HG03175 (cell line): Measurements from ENCODE around the gene VAV3.
"Not testable (repeated sequence)": the region's sequence is repeated elsewhere in the genome, so short reads cannot be mapped to it uniquely, and the experiment has no call there.

Experiments
- ATAC-seq: cut with Tn5 transposase; IDR thresholded peaks from one replicate; pipeline ENCODE4 v1.9.1; 2021; ENCODE audit warnings: mild to moderate bottlenecking, moderate library complexity; ENCODE audit not compliant: unreplicated experiment

Gene VAV3

DNA sequence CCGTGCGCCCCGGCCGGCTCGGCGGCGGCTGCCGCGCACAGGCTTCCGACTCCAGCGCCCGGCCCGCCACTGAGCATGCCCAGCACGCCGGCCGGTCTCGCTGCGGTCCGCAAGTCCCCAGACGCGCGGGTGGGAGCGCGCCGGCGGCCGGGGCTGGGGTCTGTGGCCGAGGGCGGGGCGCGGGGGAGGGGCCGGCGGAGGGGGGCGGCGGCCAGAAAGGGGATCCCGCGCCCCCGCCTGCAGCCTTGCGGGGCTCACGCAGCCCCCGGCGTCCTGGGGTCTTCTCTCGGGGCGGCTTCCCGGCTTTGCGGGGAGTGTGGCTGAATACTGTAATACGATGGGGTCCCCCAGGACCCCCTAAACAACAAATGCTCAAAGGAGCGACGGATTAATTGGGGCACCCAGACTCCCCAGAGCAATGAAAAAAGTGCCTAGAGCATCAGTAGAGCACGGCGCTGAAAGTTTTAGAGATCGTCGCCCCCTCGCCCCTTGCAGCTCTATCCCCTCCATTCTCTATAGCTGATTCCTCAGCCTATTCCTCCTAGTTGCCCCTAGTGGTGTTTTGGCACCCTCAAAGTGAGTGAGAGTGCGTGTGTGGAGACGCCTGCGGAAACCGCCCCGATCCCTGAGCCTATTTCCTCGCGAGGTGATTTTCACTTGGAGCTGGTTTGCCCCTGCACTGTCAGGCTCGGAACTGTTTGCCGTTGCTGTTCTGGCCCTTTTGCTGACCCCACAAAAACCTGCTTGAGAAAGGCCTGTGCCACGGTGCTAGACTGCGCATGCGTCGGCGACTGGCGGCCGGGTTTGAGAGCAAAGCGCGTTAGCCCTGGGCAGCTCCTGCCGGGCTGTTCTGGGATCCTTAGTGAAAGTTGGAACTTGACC, at the start of gene VAV3:
TSS of gene VAV3 (minus strand) at position 71 of the 882 bp plus-strand sequence. CDS start 311 bp downstream, outside the sequence.
- ATAC-seq: no peak

DNA sequence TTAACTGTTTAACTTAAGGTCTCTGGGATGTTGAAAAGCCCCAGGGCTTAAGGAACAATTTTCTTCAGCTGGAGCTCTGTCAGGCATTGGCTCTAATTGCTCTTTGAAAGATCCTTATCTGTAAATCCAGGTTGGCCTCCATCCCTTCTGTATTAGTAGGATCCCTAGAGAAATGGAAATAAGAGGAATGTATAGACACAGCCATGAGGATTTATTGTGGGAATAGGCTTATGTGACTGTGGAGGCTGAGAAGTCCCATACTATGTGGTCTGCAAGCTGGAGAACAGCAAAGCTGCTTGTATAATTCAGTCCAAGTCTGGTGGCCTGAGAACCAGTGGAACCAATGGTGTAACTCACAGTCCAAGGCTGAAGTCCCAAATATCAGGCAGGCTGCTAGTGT, 47.6 kb upstream of the VAV3 start:
- ATAC-seq: no peak

GRCh38 chr1:108011295-108011694, 46.3 kb upstream of the VAV3 start:
- no peak for ATAC-seq

- no peak for ATAC-seq
These were observed 45.6 kb upstream of the VAV3 start for GRCh38 chr1:108010581-108010980.

GRCh38 chr1:108009603-108010195, 44.7 kb upstream of the VAV3 start:
- ATAC-seq: no peak

- ATAC-seq: no peak
These were observed 42.6 kb upstream of the VAV3 start for GRCh38 chr1:108007531-108007930.

DNA sequence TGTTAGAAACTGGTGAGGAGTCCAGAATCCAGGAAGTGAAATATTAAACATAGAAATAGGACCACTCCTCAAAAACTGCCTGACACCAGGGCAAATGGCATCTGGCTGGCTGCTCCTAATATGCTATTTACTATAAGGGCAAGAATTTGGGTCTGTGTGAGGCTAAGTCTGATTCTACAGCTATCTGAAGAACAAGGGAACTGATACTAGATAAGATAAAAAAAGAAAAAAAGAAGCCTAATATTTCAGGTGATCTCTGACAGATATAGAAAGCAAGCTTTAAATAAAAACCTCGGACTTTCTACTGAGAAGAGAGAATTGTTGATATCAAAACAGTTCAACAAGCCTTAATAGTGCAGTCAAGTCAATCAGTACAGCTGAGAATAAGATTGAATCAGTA, 42.1 kb upstream of the VAV3 start:
- no peak for ATAC-seq

- ATAC-seq: not testable (repeated sequence)
These were observed 39.9 kb upstream of the VAV3 start for GRCh38 chr1:108004919-108005318.

DNA sequence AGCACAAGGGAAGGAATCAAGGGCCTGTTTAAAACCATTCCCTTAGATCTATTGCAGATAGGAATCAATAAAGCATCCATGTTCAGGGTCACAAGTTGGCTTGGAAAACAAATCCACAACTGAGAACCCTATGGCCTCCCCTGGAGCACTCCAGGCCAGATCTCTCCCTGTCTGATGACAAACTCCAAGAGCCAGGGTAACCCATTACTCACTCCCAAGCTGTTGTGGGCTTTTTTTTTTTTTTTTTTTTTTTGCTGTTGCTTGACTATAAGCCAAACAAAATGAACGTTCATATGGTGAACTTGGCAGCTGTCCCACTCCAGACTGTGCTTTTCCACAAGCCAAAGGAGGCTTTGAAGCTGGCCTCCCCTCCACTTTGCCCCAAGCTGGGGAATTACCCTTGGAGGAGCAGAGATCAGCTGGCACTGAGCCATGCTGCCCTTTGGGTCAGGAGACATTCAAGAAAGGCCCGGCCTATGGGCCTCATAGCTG, 35.7 kb upstream of the VAV3 start:
- ATAC-seq: no peak

DNA sequence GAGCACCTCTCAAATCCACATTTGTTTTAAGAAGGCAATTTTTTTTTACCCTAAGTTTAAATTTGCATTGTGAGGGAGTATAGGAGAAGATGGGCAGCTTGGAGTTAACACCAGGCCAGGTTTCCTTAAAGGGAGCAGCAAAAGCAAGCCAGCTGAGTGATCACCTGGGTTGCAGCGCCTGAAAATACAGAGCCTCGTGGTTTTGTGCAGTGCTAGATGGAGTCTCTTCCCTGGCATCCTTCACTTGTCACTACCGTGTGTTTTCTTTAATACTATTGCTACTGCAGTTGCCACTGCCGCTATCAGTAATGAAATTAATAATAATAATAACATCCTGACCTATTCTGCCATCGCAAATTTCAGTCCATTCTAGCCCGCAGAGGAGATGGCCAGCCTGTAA, 35.2 kb upstream of the VAV3 start:
- no peak for ATAC-seq

DNA sequence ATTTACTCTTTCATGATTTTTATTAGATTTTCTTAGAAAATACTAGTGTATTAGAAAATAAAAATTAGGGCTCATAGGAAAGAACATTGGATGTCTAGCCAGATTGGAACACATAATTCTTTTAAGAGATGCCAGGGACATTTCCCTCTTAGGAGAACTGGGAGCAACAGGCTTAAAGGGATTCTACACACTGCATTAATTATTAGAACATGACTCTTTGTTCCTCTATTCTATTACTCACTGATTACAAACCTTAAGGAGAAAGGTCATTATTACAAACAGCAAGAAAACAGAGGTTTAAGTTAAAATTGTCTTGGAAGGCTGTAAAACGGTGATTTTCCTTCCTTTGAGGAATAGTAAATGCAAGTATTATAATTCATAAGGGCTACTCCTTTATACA, 32.9 kb upstream of the VAV3 start:
- ATAC-seq: no peak

GRCh38 chr1:107993920-107994319, 28.9 kb upstream of the VAV3 start:
- no peak for ATAC-seq

- ATAC-seq: no peak
These were observed 27.4 kb upstream of the VAV3 start for GRCh38 chr1:107992347-107992746.

DNA sequence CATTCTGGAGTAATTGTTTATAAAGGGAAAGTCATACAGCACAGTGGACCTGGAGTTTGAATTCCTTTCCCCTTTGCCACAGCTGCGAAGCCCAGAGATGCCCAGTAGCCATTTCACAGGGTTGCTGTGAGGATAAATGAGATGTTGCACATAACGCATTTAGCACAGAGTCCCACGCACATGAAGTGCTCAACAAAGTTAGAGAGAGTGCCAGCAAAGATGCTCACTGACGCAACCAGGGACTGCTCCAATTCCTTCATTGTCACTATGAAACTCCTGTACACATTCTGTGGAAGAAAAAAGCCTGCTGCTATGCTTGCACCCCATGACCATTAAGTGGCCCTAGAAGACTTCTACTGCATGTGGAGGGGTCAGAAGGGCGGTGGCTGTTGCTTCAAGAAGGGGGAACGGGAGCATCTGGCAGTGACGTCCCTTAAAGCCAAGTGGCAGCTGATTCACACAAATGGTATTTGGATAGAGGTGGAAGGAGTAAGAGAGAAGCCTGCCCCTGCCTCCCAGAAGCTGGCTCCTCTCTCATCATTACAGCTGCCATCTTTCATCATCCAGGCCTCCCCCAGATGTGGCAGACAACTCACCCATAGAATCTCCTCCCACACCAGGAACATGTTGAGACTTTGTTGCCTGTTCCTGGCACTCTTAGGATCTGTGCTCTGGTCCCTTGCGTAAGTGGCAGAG, 26.5 kb upstream of the VAV3 start:
- ATAC-seq: no peak

GRCh38 chr1:107990606-107991005, 25.6 kb upstream of the VAV3 start:
- ATAC-seq: no peak

- no peak for ATAC-seq
These were observed 16.3 kb upstream of the VAV3 start for GRCh38 chr1:107981277-107981676.

DNA sequence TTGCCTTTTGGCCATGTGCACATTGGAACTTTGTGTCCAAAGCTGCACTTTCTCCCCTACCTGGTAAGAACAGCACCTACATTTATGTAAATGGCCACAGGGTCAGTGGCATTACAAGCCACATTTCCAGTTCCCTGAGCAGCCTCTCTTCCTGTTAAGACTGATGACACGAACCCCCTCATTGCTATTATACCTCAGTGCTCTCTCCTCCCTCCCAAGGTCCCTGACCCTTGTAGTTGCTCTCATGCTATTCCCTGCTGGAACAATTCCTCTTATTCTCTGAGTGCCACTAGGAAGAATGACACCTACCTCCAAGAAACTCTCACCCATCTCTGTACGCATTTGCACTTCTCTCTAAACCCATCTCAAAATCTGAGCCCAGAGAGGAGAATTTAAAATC, 14.9 kb upstream of the VAV3 start:
- no peak for ATAC-seq

DNA sequence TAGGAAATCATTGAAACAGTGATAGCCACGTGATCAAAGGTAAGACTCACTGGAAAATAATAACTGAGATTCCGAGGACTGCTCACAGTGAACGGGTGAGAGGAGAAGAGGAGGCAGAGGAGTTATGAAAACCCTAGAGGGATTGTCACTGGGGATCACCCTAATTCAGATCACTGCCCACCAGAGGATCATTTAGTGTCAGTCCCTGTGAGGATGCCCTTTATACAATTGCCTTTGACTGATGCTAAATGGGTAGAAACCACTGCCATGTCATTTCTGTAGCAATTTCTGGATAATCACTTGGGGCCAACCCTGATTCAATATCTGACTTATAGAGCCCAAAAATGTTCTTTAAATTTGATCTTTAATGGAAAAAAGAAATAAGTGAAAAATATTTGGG, 14.1 kb upstream of the VAV3 start:
- ATAC-seq: no peak

DNA sequence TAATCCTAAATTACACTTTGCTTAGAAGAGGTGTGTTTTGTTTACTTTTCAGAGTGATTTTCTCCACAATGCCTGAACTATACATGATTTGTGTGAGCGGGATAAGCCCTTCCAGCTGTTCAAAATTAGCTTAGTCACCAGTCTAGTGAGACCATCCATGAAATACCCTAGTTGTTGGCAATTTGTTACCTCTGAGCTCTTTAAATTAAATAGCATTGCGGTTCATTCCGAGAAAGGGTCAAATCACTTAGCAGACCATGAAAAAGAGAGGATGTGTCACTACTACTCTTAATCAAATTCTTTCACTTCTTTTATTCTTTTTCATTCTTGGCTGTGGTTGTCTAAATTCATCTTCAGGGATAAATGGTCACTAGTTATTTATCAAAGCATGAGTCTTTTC, 11.9 kb upstream of the VAV3 start:
- ATAC-seq: no peak

DNA sequence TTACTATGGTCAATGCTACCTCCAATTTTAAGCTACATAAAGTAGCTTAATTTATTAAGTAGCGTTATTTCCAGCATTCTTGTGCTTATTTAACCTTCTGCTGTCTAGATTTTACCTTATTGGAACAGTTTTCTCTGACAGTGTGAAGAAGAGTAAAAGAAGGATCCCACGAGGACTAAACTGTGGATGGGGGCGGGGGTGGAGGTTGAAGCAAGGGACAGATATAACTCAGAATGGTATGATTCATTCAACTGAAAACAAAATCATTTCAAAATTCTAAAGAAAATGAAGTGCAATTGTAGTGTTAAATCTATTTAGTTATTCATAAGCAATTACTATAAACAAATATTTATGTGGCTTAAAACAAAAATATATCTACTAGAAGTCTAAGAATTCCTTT, 11.5 kb upstream of the VAV3 start:
- no peak for ATAC-seq

DNA sequence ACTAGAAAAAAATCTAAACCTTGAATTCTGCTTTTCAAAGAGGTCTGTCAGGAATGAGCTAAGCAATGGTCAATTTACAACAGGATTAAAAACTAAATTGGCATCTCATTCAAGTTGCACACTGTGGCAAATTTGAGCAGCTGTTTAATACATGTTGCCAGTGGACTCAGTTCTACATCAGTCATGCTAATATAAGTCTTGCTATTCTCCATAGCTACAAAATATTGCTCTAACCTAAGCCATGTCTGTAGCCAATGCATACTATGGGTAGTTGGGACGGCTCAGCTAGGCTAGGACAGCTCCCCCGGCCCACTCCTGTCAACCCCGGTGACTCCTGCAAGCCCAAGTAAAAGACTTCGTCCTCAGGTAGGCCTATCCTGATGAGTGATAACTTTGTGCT, 10.9 kb upstream of the VAV3 start:
- ATAC-seq: no peak

- no peak for ATAC-seq
These were observed 9.1 kb upstream of the VAV3 start for GRCh38 chr1:107974090-107974489.
